ENCODE results near the gene GRM6.

The GRM6 gene

DNA sequence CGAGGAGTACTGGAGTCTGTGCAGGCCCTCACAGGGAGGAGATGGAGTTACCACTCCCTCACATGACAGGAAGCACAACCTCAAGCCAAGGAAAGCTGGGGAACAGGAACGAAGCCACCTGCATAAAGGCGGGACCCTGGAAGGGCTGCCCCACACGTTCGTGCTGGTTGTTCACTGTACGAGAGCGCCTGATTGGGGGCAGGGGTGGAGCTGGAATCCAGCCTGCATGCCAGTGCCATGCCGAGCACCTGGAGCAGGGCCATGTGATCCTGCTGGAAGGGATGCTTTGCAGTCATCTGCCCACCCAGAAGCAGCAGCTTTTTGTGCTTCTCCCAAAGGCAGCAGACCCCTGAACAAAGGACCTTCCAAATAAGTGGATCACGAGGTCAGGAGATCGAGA, 11.4 kb downstream of the GRM6 start:
- DNase-seq: no peak

GRCh38 chr5:178982941-178983340, 12.2 kb downstream of the GRM6 start:
- no peak for DNase-seq

- DNase-seq: no peak
Measured at GRCh38 chr5:178981381-178981780, 13.7 kb downstream of the GRM6 start.

DNA sequence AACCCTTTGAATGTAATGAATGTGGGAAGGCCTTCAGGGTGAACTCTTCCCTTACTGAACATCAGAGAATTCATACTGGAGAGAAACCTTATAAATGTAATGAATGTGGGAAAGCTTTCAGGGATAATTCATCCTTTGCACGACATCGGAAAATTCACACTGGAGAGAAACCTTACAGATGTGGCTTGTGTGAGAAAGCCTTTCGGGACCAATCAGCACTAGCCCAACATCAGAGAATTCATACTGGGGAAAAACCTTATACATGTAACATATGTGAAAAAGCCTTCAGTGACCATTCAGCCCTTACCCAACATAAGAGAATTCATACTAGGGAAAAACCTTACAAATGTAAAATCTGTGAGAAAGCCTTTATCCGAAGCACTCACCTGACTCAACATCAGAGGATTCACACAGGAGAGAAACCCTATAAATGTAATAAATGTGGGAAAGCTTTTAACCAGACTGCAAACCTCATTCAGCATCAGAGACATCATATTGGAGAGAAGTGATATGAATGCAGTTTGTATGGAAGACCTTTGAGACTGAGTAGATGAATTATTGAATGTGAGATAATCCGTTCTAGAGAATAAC, 29.6 kb downstream of the GRM6 start:
- no peak for DNase-seq

- DNase-seq: no peak
Measured at GRCh38 chr5:178941361-178941760, 53.8 kb downstream of the GRM6 start.

- DNase-seq: no peak
Measured at GRCh38 chr5:178940569-178941360, 54.4 kb downstream of the GRM6 start, which contains the start of gene ZNF454. Gene ZNF454, plus strand, starts transcription at chr5:178941198. Its CDS starts 1,594 bp downstream, at chr5:178942792.

- DNase-seq: peak; percentile 5
Measured at GRCh38 chr5:178931846-178932760, 63.0 kb downstream of the GRM6 start.

Measured in hematopoietic multipotent progenitor cell treated with erythropoietin and hydrocortisone succinate and interleukin-3 and kit ligand, for 6 days (in vitro differentiated cells).